ENCODE results near the gene MAFF. TPM values are rescaled to one million over a fixed set of nuclear protein-coding genes. Genes with fewer than 3 reads are reported as not detected.

Gene MAFF
- total RNA-seq, 1 experiment from 2014 or later, result 5.8 TPM

DNA sequence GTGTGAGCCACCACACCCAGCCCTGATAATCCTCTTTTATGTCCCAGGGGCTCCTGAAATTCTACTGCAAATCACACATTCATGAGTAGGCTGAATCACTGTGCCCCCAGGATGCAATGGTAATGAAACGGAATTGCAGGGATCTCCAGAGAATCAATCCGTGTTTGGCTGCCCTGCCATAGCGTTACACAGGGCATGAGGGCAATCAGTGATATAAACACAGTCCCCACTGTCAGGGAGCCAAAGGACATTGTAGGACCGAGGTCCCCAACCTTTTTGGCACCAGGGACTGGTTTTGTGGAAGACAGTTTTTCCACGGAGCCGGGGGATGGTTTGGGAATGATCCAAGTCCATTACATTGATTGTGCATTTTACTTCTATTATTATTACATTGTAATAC is 11.2 kb upstream of the MAFF start:
- H3K9me3 ChIP-seq (ENCODE audit: control insufficient read depth, low read depth, low read length), result no peaks in the 10 kb centered on the region
- TF ChIP-seq, protein P1, sequence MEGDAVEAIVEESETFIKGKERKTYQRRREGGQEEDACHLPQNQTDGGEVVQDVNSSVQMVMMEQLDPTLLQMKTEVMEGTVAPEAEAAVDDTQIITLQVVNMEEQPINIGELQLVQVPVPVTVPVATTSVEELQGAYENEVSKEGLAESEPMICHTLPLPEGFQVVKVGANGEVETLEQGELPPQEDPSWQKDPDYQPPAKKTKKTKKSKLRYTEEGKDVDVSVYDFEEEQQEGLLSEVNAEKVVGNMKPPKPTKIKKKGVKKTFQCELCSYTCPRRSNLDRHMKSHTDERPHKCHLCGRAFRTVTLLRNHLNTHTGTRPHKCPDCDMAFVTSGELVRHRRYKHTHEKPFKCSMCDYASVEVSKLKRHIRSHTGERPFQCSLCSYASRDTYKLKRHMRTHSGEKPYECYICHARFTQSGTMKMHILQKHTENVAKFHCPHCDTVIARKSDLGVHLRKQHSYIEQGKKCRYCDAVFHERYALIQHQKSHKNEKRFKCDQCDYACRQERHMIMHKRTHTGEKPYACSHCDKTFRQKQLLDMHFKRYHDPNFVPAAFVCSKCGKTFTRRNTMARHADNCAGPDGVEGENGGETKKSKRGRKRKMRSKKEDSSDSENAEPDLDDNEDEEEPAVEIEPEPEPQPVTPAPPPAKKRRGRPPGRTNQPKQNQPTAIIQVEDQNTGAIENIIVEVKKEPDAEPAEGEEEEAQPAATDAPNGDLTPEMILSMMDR (conservative IDR thresholded peaks at IDR 0.05), result no peak
- no peaks in the 10 kb centered on the region for H4K20me1 ChIP-seq (ENCODE audit: control insufficient read depth, insufficient read depth, insufficient read length)
- no peak overlapping the region for H3K14ac ChIP-seq (ENCODE audit: insufficient read depth, low read length)
- H2AK5ac ChIP-seq (ENCODE audit: insufficient read length, low read length), result no peak overlapping the region
- H3K27ac Mint-ChIP-seq, result no peak overlapping the region
- H4K91ac ChIP-seq (ENCODE audit: insufficient read length, low read depth, low read length), result no peak overlapping the region
- peaks cover 41% of the 10 kb centered on the region for H3K27me3 Mint-ChIP-seq (ENCODE audit: low read depth)
- H3K4me1 ChIP-seq (ENCODE audit: insufficient read depth, low read length), result no peaks in the 10 kb centered on the region
- no peak overlapping the region for H3T11ph ChIP-seq (ENCODE audit: low read length)
- no peak overlapping the region for H3K27ac ChIP-seq (ENCODE audit: insufficient read length, low read depth, low read length)
- H2BK5ac ChIP-seq (ENCODE audit: insufficient read length, low read length), result no peak overlapping the region
- no peak overlapping the region for H3K23ac ChIP-seq (ENCODE audit: insufficient read length, low read depth, low read length)
- no peak overlapping the region for H2BK12ac ChIP-seq (ENCODE audit: insufficient read length, low read depth, low read length)
- H3K36me3 Mint-ChIP-seq (ENCODE audit: insufficient read depth in 1 of 3, low read depth in 3 of 3), result no peaks in the 10 kb centered on the region
- H3K18ac ChIP-seq (ENCODE audit: insufficient read length, low read depth, low read length), result no peak overlapping the region
- H2AFZ ChIP-seq (ENCODE audit: low read length), result no peak overlapping the region
- H3K9ac ChIP-seq (ENCODE audit: extremely low read depth, insufficient read length, low read length), result no peak overlapping the region
- no peaks in the 10 kb centered on the region for H3K79me1 ChIP-seq (ENCODE audit: insufficient read depth, low read depth, low read length, poor library complexity, severe bottlenecking)
- H3K56ac ChIP-seq (ENCODE audit: insufficient read length, low read depth, low read length), result no peak overlapping the region
- H3K27me3 ChIP-seq (ENCODE audit: insufficient read depth, low read length), result no peaks in the 10 kb centered on the region; the same call in 1 of the 2 replicates
- H2BK20ac ChIP-seq (ENCODE audit: low read depth, low read length, poor library complexity, severe bottlenecking), result no peak overlapping the region
- no peaks in the 10 kb centered on the region for H3K79me2 ChIP-seq (ENCODE audit: insufficient read depth, low read length)
- H3K23me2 ChIP-seq (ENCODE audit: insufficient read length, low read depth, low read length, poor library complexity, severe bottlenecking), result no peaks in the 10 kb centered on the region
- no CpG with 5 or more reads among the region's 6 CpGs for WGBS (ENCODE audit: extremely low coverage, insufficient read length, low lambda C conversion rate)
- H3K4me3 Mint-ChIP-seq, result no peak overlapping the region
- no peak overlapping the region for H3K4ac ChIP-seq (ENCODE audit: low read depth, low read length)
- H3K4me2 ChIP-seq (ENCODE audit: insufficient read depth, insufficient read length, low read length), result no peak overlapping the region
- H4K8ac ChIP-seq (replicated peaks; ENCODE audit: insufficient read length, low read depth, low read length), result no peak overlapping the region
- no peak for DNase-seq
- H3K9me3 Mint-ChIP-seq, result peaks cover 5 to 12% of the 10 kb centered on the region in 2 experiments
- peaks cover 4 to 5% of the 10 kb centered on the region in 2 experiments; a peak in 3 of 4 replicates for H3K4me1 Mint-ChIP-seq
- H2BK120ac ChIP-seq (ENCODE audit: low read depth, low read length, poor library complexity, severe bottlenecking), result no peak overlapping the region
- H4K5ac ChIP-seq (ENCODE audit: insufficient read length, low read depth, low read length), result no peak overlapping the region
- H2BK15ac ChIP-seq (ENCODE audit: low read depth, low read length), result no peak overlapping the region
